ENCODE data around the gene TGFA. TPM values are rescaled to one million over a fixed set of nuclear protein-coding genes. Genes with fewer than 3 reads are reported as not detected.

The TGFA gene
- total and polyA plus RNA-seq, 2 donors from 2014 or later: 8.3 to 30.8 TPM

DNA sequence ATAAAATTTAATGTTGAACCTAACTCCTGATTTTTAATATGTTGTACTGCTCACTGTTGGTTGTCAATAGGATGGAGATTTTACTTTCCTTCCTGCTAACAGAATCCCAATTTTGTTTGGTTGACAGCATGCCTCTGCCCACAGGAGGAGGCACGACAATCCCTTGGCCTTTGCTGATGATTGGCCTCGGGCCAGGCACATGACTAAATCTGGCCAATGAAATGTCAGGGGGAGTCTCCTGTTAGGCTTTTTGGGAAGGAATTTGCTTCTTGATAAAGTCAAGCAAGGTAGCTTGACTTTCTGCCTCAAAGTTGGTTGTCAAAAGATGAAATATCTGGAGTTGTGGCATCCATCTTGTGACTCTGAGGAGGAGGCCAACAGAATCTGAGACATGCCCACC is 6.8 kb upstream of the TGFA start:
- Histone ChIP-seq H3K27ac (ENCODE audit: low read depth in 2 of 2, low read length in 2 of 2) (no peak overlapping the region), H3K9me3 (ENCODE audit: control insufficient read depth in 2 of 3, insufficient read depth in 1 of 3, low read length in 3 of 3) (no peaks in the 10 kb centered on the region), H3K4me1 (ENCODE audit: control insufficient read depth in 2 of 3, insufficient read depth in 2 of 3, low read depth in 1 of 3, low read length in 3 of 3) (peaks cover 0 to 3% (median 0%) of the 10 kb centered on the region in 3 donors), H3K9ac (ENCODE audit: low read length in 3 of 3) (no peak overlapping the region), H3K27me3 (ENCODE audit: control insufficient read depth, insufficient read depth, low read length) (no peaks in the 10 kb centered on the region), H3K4me3 (ENCODE audit: low read length in 3 of 3) (no peak overlapping the region), H3K36me3 (ENCODE audit: control insufficient read depth in 2 of 3, insufficient read depth in 3 of 3, low read length in 3 of 3) (no peaks in the 10 kb centered on the region)
- intact Hi-C loops (cut with DNase I): no loop called here
- DNase-seq (no peak), FAIRE-seq (no peak)
- TF ChIP-seq, protein P1, sequence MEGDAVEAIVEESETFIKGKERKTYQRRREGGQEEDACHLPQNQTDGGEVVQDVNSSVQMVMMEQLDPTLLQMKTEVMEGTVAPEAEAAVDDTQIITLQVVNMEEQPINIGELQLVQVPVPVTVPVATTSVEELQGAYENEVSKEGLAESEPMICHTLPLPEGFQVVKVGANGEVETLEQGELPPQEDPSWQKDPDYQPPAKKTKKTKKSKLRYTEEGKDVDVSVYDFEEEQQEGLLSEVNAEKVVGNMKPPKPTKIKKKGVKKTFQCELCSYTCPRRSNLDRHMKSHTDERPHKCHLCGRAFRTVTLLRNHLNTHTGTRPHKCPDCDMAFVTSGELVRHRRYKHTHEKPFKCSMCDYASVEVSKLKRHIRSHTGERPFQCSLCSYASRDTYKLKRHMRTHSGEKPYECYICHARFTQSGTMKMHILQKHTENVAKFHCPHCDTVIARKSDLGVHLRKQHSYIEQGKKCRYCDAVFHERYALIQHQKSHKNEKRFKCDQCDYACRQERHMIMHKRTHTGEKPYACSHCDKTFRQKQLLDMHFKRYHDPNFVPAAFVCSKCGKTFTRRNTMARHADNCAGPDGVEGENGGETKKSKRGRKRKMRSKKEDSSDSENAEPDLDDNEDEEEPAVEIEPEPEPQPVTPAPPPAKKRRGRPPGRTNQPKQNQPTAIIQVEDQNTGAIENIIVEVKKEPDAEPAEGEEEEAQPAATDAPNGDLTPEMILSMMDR (IDR thresholded peaks at IDR 0.05; ENCODE audit: borderline replicate concordance, extremely low read depth, insufficient read depth): no peak

DNA sequence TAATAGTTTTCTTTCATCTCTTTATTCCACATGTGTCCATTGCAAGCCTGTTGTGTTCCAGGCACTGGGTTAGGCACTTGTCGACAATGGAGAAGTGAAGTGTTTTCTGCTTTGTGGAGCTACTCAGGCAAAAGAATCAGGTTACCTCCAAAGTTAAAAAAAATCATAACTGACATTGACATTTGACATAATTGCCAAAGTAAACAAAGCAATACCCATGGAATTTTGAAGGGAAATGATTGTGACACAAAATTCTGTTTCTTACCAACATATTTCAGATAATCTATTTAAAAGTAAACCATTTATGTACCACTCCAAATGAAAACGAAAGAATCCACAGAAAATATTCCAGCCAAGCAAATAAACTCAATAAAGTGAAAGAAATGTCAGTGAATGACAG is 6.4 kb upstream of the TGFA start:
- DNase-seq: no peak
- intact Hi-C loops (cut with DNase I): no loop called here
- Histone ChIP-seq H3K27ac (ENCODE audit: low read depth in 2 of 2, low read length in 2 of 2) (no peak overlapping the region), H3K36me3 (ENCODE audit: control insufficient read depth in 2 of 3, insufficient read depth in 3 of 3, low read length in 3 of 3) (no peaks in the 10 kb centered on the region), H3K9me3 (ENCODE audit: control insufficient read depth in 2 of 3, insufficient read depth in 1 of 3, low read length in 3 of 3) (no peaks in the 10 kb centered on the region), H3K27me3 (ENCODE audit: control insufficient read depth, insufficient read depth, low read length) (no peaks in the 10 kb centered on the region), H3K4me3 (ENCODE audit: low read length in 3 of 3) (no peak overlapping the region), H3K4me1 (ENCODE audit: control insufficient read depth in 2 of 3, insufficient read depth in 2 of 3, low read depth in 1 of 3, low read length in 3 of 3) (peaks cover 0 to 3% (median 0%) of the 10 kb centered on the region in 3 donors), H3K9ac (ENCODE audit: low read length in 3 of 3) (no peak overlapping the region)
- TF ChIP-seq, protein P1 (IDR thresholded peaks at IDR 0.05; ENCODE audit: borderline replicate concordance, extremely low read depth, insufficient read depth): no peak
- no peak for FAIRE-seq

DNA sequence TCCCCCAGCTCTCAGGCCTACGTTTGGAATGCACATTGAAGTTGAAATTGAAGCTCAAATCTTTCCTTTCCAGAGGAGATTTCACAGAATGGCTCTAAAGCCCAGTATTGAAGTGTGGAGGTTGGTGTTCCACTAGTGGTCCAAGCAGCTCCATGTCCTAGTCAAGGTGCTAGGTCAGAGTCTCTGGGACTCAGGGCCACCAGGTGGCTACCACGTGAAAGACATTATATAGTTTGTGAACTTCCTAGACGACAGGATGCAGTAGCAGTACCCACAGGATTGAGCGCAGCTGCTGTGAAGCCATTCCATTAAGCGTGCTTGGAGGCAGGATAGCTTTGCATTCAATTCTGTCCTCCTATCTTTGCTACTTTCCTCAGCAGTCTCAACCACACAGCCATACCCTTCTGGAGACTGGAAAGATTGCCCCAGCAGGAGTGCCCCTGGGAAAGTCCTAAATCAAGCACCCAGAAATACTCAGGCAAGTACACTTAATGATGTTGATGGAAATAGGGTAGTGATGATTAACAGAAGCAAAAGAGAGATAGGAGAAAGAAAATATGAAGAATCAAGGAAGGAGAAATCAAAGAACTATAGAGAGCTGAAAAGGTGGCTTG is 4.7 kb upstream of the TGFA start:
- no peak for FAIRE-seq
- TF ChIP-seq, protein P1 (IDR thresholded peaks at IDR 0.05; ENCODE audit: borderline replicate concordance, extremely low read depth, insufficient read depth): no peak

More for the DNA sequence above, 4.7 kb upstream of the TGFA start:
- Histone ChIP-seq H3K36me3 (ENCODE audit: control insufficient read depth in 2 of 3, insufficient read depth in 3 of 3, low read length in 3 of 3) (no peaks in the 10 kb centered on the region), H3K4me3 (ENCODE audit: low read length in 3 of 3) (no peak overlapping the region), H3K9ac (ENCODE audit: low read length in 3 of 3) (no peak overlapping the region), H3K4me1 (ENCODE audit: control insufficient read depth in 2 of 3, insufficient read depth in 2 of 3, low read depth in 1 of 3, low read length in 3 of 3) (peaks cover 0 to 4% (median 3%) of the 10 kb centered on the region in 3 donors), H3K9me3 (ENCODE audit: control insufficient read depth in 2 of 3, insufficient read depth in 1 of 3, low read length in 3 of 3) (no peaks in the 10 kb centered on the region), H3K27me3 (ENCODE audit: control insufficient read depth, insufficient read depth, low read length) (no peaks in the 10 kb centered on the region), H3K27ac (ENCODE audit: low read depth in 2 of 2, low read length in 2 of 2) (no peak overlapping the region)
- DNase-seq: no peak
- intact Hi-C loops (cut with DNase I): no loop called here

All from kidney (tissue), 14 donors.